Pancreas (tissue), 10 donors: ENCODE data around the gene RNPS1. TPM values are rescaled to one million over a fixed set of nuclear protein-coding genes. Genes with fewer than 3 reads are reported as not detected.

Experiments used
- ATAC-seq, 4 donors: fragments of 200-7000 bp; cut with Tn5 transposase; one replicate each; pipeline versions ENCODE4 v1.8.0 to v1.9.1; 2020; ENCODE audit warnings: mild to moderate bottlenecking in 4 of 4, moderate library complexity in 4 of 4
- DNase-seq, 6 donors: peaks; one replicate each; pipeline ENCODE4 v3.0.0-alpha.2; 2020
- FAIRE-seq: peaks from 2 replicates; lab custom pipeline; 2012; peaks lifted over from hg19 to GRCh38; lab: Jason Lieb, UNC
- H3K27ac ChIP-seq, 4 donors: fragments of 200-600 bp; sonication (generic); 1 replicate in 3 of 4; 2 replicates in 1 of 4; pipeline versions ENCODE4 v1.5.0 to v1.8.0; 2020
- H3K27me3 ChIP-seq, 4 donors: fragments of 200-600 bp; one replicate each; pipeline ENCODE4 v1.8.0; 2021
- H3K36me3 ChIP-seq, 3 donors: fragments of 200-600 bp; sonication (generic) in 1 of 3; one replicate each; pipeline versions ENCODE4 v1.5.0 to v1.8.0; 2020 to 2021
- H3K4me1 ChIP-seq, 3 donors: fragments of 200-600 bp; one replicate each; pipeline ENCODE4 v1.8.0; 2021
- H3K4me3 ChIP-seq, 4 donors: fragments of 200-600 bp; sonication (generic) in 2 of 4; one replicate each; pipeline versions ENCODE4 v1.5.0 to v1.8.0; 2020 to 2021
- H3K9me3 ChIP-seq, 4 donors: fragments of 200-600 bp; one replicate each; pipeline ENCODE4 v1.8.0; 2021
- CTCF ChIP-seq, 4 donors: fragments of 200-600 bp; sonication (generic) in 3 of 4; IDR thresholded peaks; one replicate each; pipeline versions ENCODE4 v1.5.0 to v1.8.0; 2021; ENCODE audit warnings: antibody characterized with exemption in 4 of 4
- WGBS, 2 donors: extraction: QIAGEN DNeasy Blood & Tissue Kit; methylation state at CpG; one replicate each; pipeline ENCODE4 v1.1.7; 2013; 5-methylcytosine and 5-hydroxymethylcytosine counted together
- intact Hi-C, 3 donors: fragments of 100-400 bp; cut with DNase I; formaldehyde crosslinking; loops; one replicate each; pipeline versions ENCODE4 v1.11.1 to v1.14.2; 2022
- polyA plus RNA-seq, 2 donors: library from polyadenylated mRNA; stranded (reverse); fragments of 200-250 nt; gene quantifications; one replicate each; pipeline ENCODE4 v1.2.3, GENCODE V29; 2013
- total RNA-seq, 6 donors: library from RNA; stranded (reverse); fragmentation: NEBNext Ultra II Directional in 4 of 6; extraction: Animal tissue kit (Norgen Biotek cat#: 25700) in 4 of 6; gene quantifications; one replicate each; pipeline versions ENCODE4 v1.2.1 to v1.2.4, GENCODE V29; 2021 to 2023
- donor health status: healthy with polysubstance abuse.
- donor health status: DM: no; HTN: no; CAD: no; lungs with moderate emphysema.
- donor health status: DM: no; HTN: no; CAD: no.
- donor health status: control.
- donor health status: control.
- donor health status: Bipolar disorder and iron deficiency.
- donor health status: DM: yes; HTN: yes; CAD: no.
- donor health status: DM: no; HTN: no; CAD: no.
- donor health status: DM: no; HTN: no; CAD: no.
- donor health status: DM: yes; HTN: yes; CAD: no.

RNPS1 gene
- total and polyA plus RNA-seq, 8 donors, result 36.0 to 103 (median 54.3) TPM

GRCh38 chr16:2252806-2253148, 15.1 kb downstream of the RNPS1 start:
- ATAC-seq (no peak), DNase-seq (peak in 1 of 6 donors; percentile 14), FAIRE-seq (no peak)
- Histone ChIP-seq H3K36me3 (peaks cover 2 to 48% (median 40%) of the 10 kb centered on the region in 3 donors), H3K4me1 (peaks cover 0 to 21% (median 8%) of the 10 kb centered on the region in 3 donors), H3K27ac (peak overlapping the region in 2 of 4 donors; percentile 67 to 80), H3K9me3 (no peaks in the 10 kb centered on the region), H3K27me3 (no peaks in the 10 kb centered on the region), H3K4me3 (no peak overlapping the region)
- TF ChIP-seq CTCF (IDR thresholded peaks at IDR 0.05), result no peak
- 92 to 96% methylated on average over 7 of the region's 7 CpGs for WGBS, 2 donors
- intact Hi-C loops, result loop anchor here in 1 of 3 donors (10.0 kb wide), 1 partner anchor 58 kb away; the partner anchor contains the start of gene CASKIN1

DNA sequence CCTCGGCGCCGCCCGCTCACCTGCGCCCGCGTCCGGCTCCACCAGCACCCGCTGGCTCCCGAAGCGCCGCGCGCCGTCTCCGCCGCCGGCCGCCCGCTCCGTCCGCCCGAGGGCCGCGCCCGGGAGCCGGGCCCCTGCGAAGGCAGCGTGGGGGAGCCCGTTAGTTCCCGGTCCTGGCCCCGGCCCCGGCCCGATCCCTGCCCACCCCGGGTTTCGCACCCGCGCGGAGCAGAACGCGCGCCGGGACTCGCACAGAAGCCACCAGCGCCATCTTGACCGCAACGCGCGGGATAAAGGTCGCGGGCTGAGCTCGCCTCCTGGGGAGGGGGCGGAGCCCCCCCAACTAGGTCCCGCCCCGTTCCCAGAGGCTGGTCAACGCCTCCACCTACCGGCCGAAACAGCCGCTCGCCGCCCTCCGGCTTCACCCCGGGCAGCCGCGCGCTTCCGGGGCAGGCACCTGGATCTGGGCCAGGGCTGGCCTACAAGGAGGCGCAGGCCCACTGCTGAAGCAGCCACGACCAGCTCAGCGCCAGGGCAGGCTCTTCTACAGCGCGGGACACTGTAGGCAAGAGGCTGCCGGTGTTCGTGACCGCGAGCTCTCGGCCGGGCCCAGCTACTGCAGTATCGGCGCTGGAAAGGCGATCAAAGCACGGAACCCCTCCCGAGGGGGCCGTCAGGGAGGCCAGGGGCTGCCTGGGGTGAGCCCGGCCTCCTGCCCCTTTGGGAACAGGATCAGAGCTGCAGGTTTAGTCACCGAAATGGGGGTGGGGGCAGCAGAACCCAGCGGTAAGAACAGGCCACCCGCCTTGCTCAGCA, 16.4 kb downstream of the RNPS1 start, which contains the start of gene ECI1:
Gene ECI1 (minus strand): TSS at position 292 of the 816 bp plus-strand sequence. CDS start 21 bp downstream, at position 271.
- TF ChIP-seq CTCF (IDR thresholded peaks at IDR 0.05), result peak; percentile 52 to 74 (median 60)
- DNase-seq (peak; percentile 96 to 99 (median 98)), FAIRE-seq (peak; percentile 20), ATAC-seq (peak; percentile 96 to 99 (median 98))
- peaks cover 0 to 21% (median 8%) of the 10 kb centered on the region in 3 donors for H3K4me1 ChIP-seq
- 0 to 1% methylated on average over 72 to 88 of the region's 88 CpGs for WGBS, 2 donors
- peak within 1 kb of the TSS; percentile 67 to 89 (median 82) for H3K27ac ChIP-seq
- no peaks in the 10 kb centered on the region for H3K27me3 ChIP-seq
- H3K36me3 ChIP-seq, result peaks cover 0 to 39% (median 32%) of the 10 kb centered on the region in 3 donors
- H3K9me3 ChIP-seq, result no peaks in the 10 kb centered on the region
- H3K4me3 ChIP-seq, result peak within 1 kb of the TSS; percentile 51 to 65 (median 64)
- intact Hi-C loops, result loop anchor here in 1 of 3 donors (10.0 kb wide), 1 partner anchor 57 kb away; the partner anchor contains the start of gene CASKIN1

DNA sequence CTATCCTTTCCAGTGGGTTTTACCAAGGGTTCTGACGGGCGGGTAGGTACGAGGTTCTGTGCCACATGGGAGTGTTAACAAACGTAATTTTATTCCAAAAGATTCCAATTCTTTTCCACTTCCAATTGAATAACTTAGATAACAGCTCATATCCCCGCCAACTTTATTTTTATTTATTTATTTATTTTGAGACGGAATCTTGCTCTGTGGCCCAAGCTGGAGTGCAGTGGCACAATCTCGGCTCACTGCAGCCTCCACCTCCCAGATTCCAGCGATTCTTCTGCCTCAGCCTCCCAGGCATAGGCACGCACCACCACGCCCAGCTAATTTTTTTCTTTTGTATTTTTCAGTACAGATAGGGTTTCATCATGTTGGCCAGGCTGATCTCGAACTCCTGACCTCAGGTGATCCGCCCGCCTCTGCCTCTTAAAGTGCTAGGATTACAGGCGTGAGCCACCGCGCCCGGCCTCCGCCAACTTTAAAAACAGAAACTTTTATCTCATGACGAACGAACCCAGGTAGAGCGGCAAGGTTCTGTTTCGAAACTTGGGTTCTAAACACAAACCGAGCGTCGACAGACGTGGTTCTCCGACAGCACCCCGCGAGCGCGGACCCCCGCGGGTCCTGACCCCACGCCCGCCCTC, 17.2 kb downstream of the RNPS1 start:
- intact Hi-C loops, result loop anchor here in 1 of 3 donors (10.0 kb wide), 1 partner anchor 56 kb away; the partner anchor contains the start of gene CASKIN1

DNA sequence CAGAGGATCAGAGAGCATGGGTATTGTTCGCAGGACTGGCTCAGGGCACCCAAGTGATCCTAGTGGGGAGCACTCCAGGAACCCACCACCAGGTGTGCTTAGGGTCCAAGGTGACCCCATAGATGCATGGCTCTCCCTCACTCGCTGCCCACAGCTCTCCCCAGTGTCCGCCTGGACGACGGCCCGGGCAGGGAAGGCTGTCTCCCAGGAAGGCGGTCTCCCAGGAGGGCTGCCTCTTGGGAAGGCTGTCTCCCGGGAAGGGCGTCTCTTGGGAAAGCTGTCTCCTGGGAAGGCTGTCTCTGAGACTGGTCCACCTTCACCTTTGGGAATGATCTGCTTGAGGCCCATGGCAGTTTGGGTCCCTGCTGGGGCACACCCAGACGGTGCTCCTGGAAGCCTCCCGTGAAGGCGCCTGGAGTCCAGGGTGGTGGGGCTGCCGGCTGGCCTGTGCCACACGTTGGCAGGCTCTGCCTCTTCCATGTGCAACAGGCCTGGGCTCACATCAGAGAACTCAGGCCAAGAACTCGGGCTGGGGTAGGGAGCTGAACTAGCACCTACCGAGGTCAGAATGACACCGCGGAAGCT, 21.5 kb downstream of the RNPS1 start:
- Histone ChIP-seq H3K4me1 (peaks cover 0 to 9% (median 0%) of the 10 kb centered on the region in 3 donors), H3K36me3 (peaks cover 0 to 43% (median 10%) of the 10 kb centered on the region in 3 donors), H3K27ac (no peak overlapping the region), H3K4me3 (no peak overlapping the region), H3K9me3 (no peaks in the 10 kb centered on the region), H3K27me3 (no peaks in the 10 kb centered on the region)
- ATAC-seq (no peak), DNase-seq (peak in 2 of 6 donors; percentile 30 to 72), FAIRE-seq (no peak)
- intact Hi-C loops, result no loop called here
- 89 to 90% methylated on average over 18 of the region's 18 CpGs for WGBS, 2 donors
- no peak for TF ChIP-seq CTCF (IDR thresholded peaks at IDR 0.05)

More for the DNA sequence above, 17.2 kb downstream of the RNPS1 start:
- ATAC-seq (peak; percentile 1 to 18 (median 8)), DNase-seq (peak in 2 of 6 donors; percentile 41 to 60), FAIRE-seq (no peak)
- peak overlapping the region; percentile 67 to 89 (median 82) for H3K27ac ChIP-seq
- peak overlapping the region; percentile 51 to 65 (median 64) for H3K4me3 ChIP-seq
- H3K4me1 ChIP-seq, result peaks cover 0 to 21% (median 8%) of the 10 kb centered on the region in 3 donors
- TF ChIP-seq CTCF (IDR thresholded peaks at IDR 0.05), result no peak
- H3K9me3 ChIP-seq, result no peaks in the 10 kb centered on the region
- H3K27me3 ChIP-seq, result no peaks in the 10 kb centered on the region
- WGBS, 2 donors, result 2% methylated on average over 34 to 35 of the region's 35 CpGs
- H3K36me3 ChIP-seq, result peaks cover 0 to 39% (median 31%) of the 10 kb centered on the region in 3 donors
